ENCODE data around the gene ASXL1. TPM values are rescaled to one million over a fixed set of nuclear protein-coding genes. Genes with fewer than 3 reads are reported as not detected.

ASXL1 gene
- total and polyA plus RNA-seq, 2 donors from 2014 or later = 16.2 to 71.1 TPM

DNA sequence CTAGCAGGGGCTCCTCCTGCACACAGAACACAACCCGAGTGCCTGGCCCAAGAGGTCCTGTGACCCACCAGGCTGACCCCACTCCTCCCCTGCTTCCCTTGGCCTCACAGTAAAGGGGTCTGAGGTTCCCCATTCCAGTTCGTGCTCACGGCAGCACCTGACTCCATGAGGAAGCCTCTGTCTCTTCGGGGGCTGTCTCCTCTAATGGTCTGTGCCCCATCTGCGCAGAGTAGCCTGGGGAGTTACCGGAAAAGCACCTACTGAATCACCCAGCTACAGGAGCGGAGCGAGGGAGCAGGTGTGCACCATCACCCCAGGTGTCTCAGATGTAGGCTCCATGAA is 93.2 kb downstream of the ASXL1 start:
- DNase-seq = no peak
- intact Hi-C loops (cut with DNase I) = no loop called here
- Histone ChIP-seq H3K4me1 (ENCODE audit: control insufficient read depth in 2 of 3, insufficient read depth in 2 of 3, low read depth in 1 of 3, low read length in 3 of 3) (peaks cover 0 to 27% (median 8%) of the 10 kb centered on the region in 3 donors), H3K9ac (ENCODE audit: low read length in 3 of 3) (no peak overlapping the region), H3K9me3 (ENCODE audit: control insufficient read depth in 2 of 3, insufficient read depth in 1 of 3, low read length in 3 of 3) (no peaks in the 10 kb centered on the region), H3K27me3 (ENCODE audit: control insufficient read depth, insufficient read depth, low read length) (no peaks in the 10 kb centered on the region), H3K36me3 (ENCODE audit: control insufficient read depth in 2 of 3, insufficient read depth in 3 of 3, low read length in 3 of 3) (peaks cover 7 to 38% (median 32%) of the 10 kb centered on the region in 3 donors), H3K27ac (ENCODE audit: low read depth in 2 of 2, low read length in 2 of 2) (no peak overlapping the region), H3K4me3 (ENCODE audit: low read length in 3 of 3) (no peak overlapping the region)
- TF ChIP-seq, protein P1, sequence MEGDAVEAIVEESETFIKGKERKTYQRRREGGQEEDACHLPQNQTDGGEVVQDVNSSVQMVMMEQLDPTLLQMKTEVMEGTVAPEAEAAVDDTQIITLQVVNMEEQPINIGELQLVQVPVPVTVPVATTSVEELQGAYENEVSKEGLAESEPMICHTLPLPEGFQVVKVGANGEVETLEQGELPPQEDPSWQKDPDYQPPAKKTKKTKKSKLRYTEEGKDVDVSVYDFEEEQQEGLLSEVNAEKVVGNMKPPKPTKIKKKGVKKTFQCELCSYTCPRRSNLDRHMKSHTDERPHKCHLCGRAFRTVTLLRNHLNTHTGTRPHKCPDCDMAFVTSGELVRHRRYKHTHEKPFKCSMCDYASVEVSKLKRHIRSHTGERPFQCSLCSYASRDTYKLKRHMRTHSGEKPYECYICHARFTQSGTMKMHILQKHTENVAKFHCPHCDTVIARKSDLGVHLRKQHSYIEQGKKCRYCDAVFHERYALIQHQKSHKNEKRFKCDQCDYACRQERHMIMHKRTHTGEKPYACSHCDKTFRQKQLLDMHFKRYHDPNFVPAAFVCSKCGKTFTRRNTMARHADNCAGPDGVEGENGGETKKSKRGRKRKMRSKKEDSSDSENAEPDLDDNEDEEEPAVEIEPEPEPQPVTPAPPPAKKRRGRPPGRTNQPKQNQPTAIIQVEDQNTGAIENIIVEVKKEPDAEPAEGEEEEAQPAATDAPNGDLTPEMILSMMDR (IDR thresholded peaks at IDR 0.05; ENCODE audit: borderline replicate concordance, extremely low read depth, insufficient read depth) = no peak
- no peak for FAIRE-seq

DNA sequence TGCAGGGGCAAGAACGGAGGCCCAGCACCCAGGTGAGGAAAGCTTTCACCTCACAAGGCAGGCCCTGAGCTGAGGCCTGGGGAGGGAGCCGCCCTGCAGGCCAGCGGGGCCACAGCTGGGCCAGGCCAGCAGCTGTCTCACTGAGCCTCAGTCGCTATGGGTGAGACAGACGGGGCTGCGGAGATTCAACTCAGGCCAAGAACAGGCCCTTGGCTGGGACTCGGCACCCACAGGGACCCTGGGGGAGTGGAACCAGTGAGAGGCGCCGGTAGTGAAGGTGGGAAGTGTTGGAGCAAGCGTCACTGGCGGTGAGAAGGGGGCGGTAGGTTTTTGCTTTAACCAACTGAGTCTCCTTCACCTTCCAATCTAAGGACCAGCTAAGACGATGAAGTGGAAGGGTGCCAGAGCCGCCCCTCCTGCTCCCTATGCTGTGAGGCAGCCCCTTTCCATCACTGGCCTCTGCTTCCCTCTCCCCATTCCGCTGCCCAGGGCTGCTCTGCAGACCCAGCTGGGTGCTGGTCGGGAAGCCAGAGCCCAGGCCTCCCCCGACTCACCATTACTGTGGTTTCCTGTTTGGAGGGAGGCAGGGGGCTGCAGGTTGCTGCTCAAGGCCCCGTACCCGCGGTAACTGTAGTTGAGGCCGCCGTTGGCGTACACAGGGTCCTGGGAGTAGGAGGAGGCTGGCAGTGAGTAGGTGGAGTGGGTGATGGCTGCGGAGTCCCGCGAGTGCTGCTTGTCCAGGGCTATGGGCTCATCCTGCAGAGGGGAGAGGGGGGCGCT is 93.7 kb downstream of the ASXL1 start:
- no peaks in the 10 kb centered on the region for H3K9me3 ChIP-seq (ENCODE audit: control insufficient read depth in 2 of 3, insufficient read depth in 1 of 3, low read length in 3 of 3)
- H3K4me1 ChIP-seq (ENCODE audit: control insufficient read depth in 2 of 3, insufficient read depth in 2 of 3, low read depth in 1 of 3, low read length in 3 of 3) = peaks cover 0 to 31% (median 8%) of the 10 kb centered on the region in 3 donors
- H3K27me3 ChIP-seq (ENCODE audit: control insufficient read depth, insufficient read depth, low read length) = no peaks in the 10 kb centered on the region
- H3K36me3 ChIP-seq (ENCODE audit: control insufficient read depth in 2 of 3, insufficient read depth in 3 of 3, low read length in 3 of 3) = peaks cover 5 to 38% (median 27%) of the 10 kb centered on the region in 3 donors
- DNase-seq (peak in 1 of 5 donors; percentile 65), FAIRE-seq (no peak)
- H3K9ac ChIP-seq (ENCODE audit: low read length in 3 of 3) = no peak overlapping the region
- TF ChIP-seq, protein P1 (IDR thresholded peaks at IDR 0.05; ENCODE audit: borderline replicate concordance, extremely low read depth, insufficient read depth) = no peak
- no peak overlapping the region for H3K4me3 ChIP-seq (ENCODE audit: low read length in 3 of 3)
- no peak overlapping the region for H3K27ac ChIP-seq (ENCODE audit: low read depth in 2 of 2, low read length in 2 of 2)
- intact Hi-C loops (cut with DNase I) = no loop called here

DNA sequence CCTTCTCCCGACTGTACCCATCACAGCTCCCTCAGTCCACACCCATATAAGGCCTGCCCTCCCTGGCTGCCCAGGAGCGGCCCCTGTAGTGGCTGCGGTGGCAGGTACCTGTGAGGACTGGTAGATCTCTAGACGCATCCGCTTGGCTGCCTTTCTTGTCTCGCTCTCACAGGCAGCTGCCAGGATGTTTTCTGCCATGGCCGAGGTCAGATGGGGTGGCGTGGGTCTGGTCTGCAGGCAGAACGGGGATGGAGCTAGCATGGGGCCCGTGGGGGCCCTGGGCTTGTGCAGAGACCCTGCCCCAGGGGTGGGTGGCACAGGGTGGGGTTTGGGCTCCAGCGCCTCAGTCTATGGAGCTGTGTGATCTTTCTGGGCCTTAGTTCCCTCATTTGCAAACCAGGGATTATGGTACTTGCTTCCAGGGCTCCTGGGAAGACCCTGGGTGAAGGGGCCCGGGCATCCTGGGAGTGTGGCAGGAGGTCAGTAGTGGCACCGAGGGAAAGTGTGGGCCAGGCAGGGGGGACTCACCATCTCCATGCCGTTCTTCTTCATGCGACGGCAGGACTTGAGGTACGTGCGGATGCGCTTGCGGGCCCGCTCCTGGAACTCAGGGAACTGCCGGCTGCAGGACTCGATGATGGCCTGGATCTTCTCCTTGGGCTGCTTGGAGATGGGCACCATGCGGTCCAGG is 94.8 kb downstream of the ASXL1 start:
- intact Hi-C loops (cut with DNase I) = no loop called here
- Histone ChIP-seq H3K4me1 (ENCODE audit: control insufficient read depth in 2 of 3, insufficient read depth in 2 of 3, low read depth in 1 of 3, low read length in 3 of 3) (peaks cover 0 to 36% (median 10%) of the 10 kb centered on the region in 3 donors), H3K4me3 (ENCODE audit: low read length in 3 of 3) (no peak overlapping the region), H3K27me3 (ENCODE audit: control insufficient read depth, insufficient read depth, low read length) (no peaks in the 10 kb centered on the region), H3K9me3 (ENCODE audit: control insufficient read depth in 2 of 3, insufficient read depth in 1 of 3, low read length in 3 of 3) (no peaks in the 10 kb centered on the region), H3K9ac (ENCODE audit: low read length in 3 of 3) (no peak overlapping the region), H3K36me3 (ENCODE audit: control insufficient read depth in 2 of 3, insufficient read depth in 3 of 3, low read length in 3 of 3) (peaks cover 5 to 38% (median 27%) of the 10 kb centered on the region in 3 donors), H3K27ac (ENCODE audit: low read depth in 2 of 2, low read length in 2 of 2) (no peak overlapping the region)
- no peak for FAIRE-seq
- DNase-seq = peak in 1 of 5 donors; percentile 67
- TF ChIP-seq, protein P1 (IDR thresholded peaks at IDR 0.05; ENCODE audit: borderline replicate concordance, extremely low read depth, insufficient read depth) = no peak
